IMR-90 (cell line): Measurements from ENCODE around the gene TECTA. TPM values are rescaled to one million over a fixed set of nuclear protein-coding genes. Genes with fewer than 3 reads are reported as not detected.

Experiments used
- ATAC-seq: fragments of 200-7000 bp; cut with Tn5 transposase; 2 replicates; pipeline ENCODE4 v1.9.1; 2020; ENCODE audit warnings: low read depth, mild to moderate bottlenecking, moderate library complexity
- BruUV-seq: library from RNA; stranded (reverse); fragments of 400-500 nt; replicated peaks from 2 replicates; lab custom pipeline; 2021; lab: Mats Ljungman, UMichigan
- CTCF ChIA-PET: fragments of 300-600 bp; formaldehyde crosslinking; extraction: SDS; loops from one replicate; lab custom pipeline; 2021; ENCODE audit warnings: antibody characterized with exemption; lab: Yijun Ruan, JAX
- POLR2A ChIA-PET: fragments of 300-600 bp; sonication (Branson Sonifier 250); formaldehyde crosslinking; loops from one replicate; lab custom pipeline; 2022; ENCODE audit warnings: antibody characterized with exemption; ENCODE audit not compliant: unreplicated experiment; lab: Charles Lee
- DNase-seq: peaks from one replicate; pipeline ENCODE4 v3.0.0; 2013
- H2AFZ ChIP-seq: replicated peaks from 2 replicates; pipeline ENCODE3; 2013; ENCODE audit warnings: low read length, mild to moderate bottlenecking; ENCODE audit not compliant: poor library complexity
- H2AK5ac ChIP-seq: 2 replicates; pipeline ENCODE4 v1.6.1; 2013; ENCODE audit warnings: low read depth, low read length, inconsistent platforms
- H2AK9ac ChIP-seq: replicated peaks from 2 replicates; pipeline ENCODE3; 2013; ENCODE audit warnings: mild to moderate bottlenecking, low read depth, low read length, moderate library complexity; ENCODE audit not compliant: poor library complexity
- H2BK120ac ChIP-seq: 2 replicates; pipeline ENCODE4 v1.6.1; 2013; ENCODE audit warnings: low read depth, low read length, inconsistent platforms
- H2BK15ac ChIP-seq: 3 replicates; pipeline ENCODE4 v1.6.1; 2013; ENCODE audit warnings: low read depth, low read length, inconsistent platforms
- H2BK20ac ChIP-seq: 2 replicates; pipeline ENCODE4 v1.6.1; 2013; ENCODE audit warnings: low read depth, mild to moderate bottlenecking, inconsistent platforms, low read length, moderate library complexity
- H2BK5ac ChIP-seq: 2 replicates; pipeline ENCODE4 v1.6.1; 2013; ENCODE audit warnings: mild to moderate bottlenecking, low read depth, low read length, inconsistent platforms; ENCODE audit not compliant: poor library complexity, severe bottlenecking
- H3K14ac ChIP-seq: replicated peaks from 2 replicates; pipeline ENCODE4 v1.6.1; 2013; ENCODE audit warnings: low read depth, low read length, inconsistent platforms
- H3K18ac ChIP-seq: 2 replicates; pipeline ENCODE4 v1.6.1; 2013; ENCODE audit warnings: low read depth, low read length, control low read depth
- H3K23ac ChIP-seq: 2 replicates; pipeline ENCODE4 v1.6.1; 2013; ENCODE audit warnings: low read depth, low read length, inconsistent platforms
- H3K27ac ChIP-seq: 2 replicates; pipeline ENCODE4 v1.5.1; 2013; ENCODE audit warnings: mild to moderate bottlenecking, control low read depth, low read length; ENCODE audit not compliant: insufficient read depth
- H3K27me3 ChIP-seq: 2 replicates; pipeline ENCODE4 v1.6.1; 2013; ENCODE audit warnings: low read length; ENCODE audit not compliant: control insufficient read depth, insufficient read depth
- H3K36me3 ChIP-seq: 2 replicates; pipeline ENCODE4 v1.6.1; 2013; ENCODE audit warnings: low read length, mixed read lengths; ENCODE audit not compliant: control insufficient read depth, insufficient read depth
- H3K4ac ChIP-seq: 2 replicates; pipeline ENCODE4 v1.6.1; 2013; ENCODE audit warnings: low read depth, low read length, inconsistent platforms
- H3K4me1 ChIP-seq: 2 replicates; pipeline ENCODE4 v1.6.1; 2013; ENCODE audit warnings: low read length, mixed read lengths; ENCODE audit not compliant: control insufficient read depth, insufficient read depth
- H3K4me2 ChIP-seq: 2 replicates; pipeline ENCODE4 v1.6.1; 2013; ENCODE audit warnings: low read depth, mild to moderate bottlenecking, control low read depth, low read length, moderate library complexity
- H3K4me3 ChIP-seq: 2 replicates; pipeline ENCODE4 v1.5.1; 2013; ENCODE audit warnings: low read depth, mild to moderate bottlenecking, control low read depth, low read length, moderate library complexity; ENCODE audit not compliant: insufficient read depth
- H3K56ac ChIP-seq: 2 replicates; pipeline ENCODE4 v1.6.1; 2013; ENCODE audit warnings: low read length, inconsistent platforms; ENCODE audit not compliant: insufficient read depth; ENCODE audit errors: extremely low read depth
- H3K79me1 ChIP-seq, 2 experiments: 2 replicates each; pipeline ENCODE4 v1.6.1; 2013; ENCODE audit warnings: low read length in 2 of 2, inconsistent platforms in 1 of 2, low read depth in 1 of 2
- H3K9ac ChIP-seq: 2 replicates; pipeline ENCODE4 v1.6.1; 2013; ENCODE audit warnings: low read depth, low read length, control low read depth
- H3K9me1 ChIP-seq: 2 replicates; pipeline ENCODE4 v1.6.1; 2013; ENCODE audit warnings: low read length, inconsistent platforms; ENCODE audit not compliant: insufficient read depth
- H3K9me3 ChIP-seq: 2 replicates; pipeline ENCODE4 v1.6.1; 2013; ENCODE audit warnings: low read length; ENCODE audit not compliant: control insufficient read depth, insufficient read depth
- H4K20me1 ChIP-seq: 2 replicates; pipeline ENCODE4 v1.6.1; 2013; ENCODE audit warnings: low read length, inconsistent platforms; ENCODE audit not compliant: insufficient read depth
- H4K5ac ChIP-seq: 2 replicates; pipeline ENCODE4 v1.6.1; 2013; ENCODE audit warnings: mild to moderate bottlenecking, low read depth, low read length, control low read depth
- H4K8ac ChIP-seq, 2 experiments: 2 replicates each; pipeline ENCODE4 v1.6.1; 2013; ENCODE audit warnings: low read depth in 2 of 2, low read length in 2 of 2, control low read depth in 1 of 2, inconsistent platforms in 1 of 2
- H4K91ac ChIP-seq: 2 replicates; pipeline ENCODE4 v1.6.1; 2013; ENCODE audit warnings: low read depth, low read length, inconsistent platforms; ENCODE audit not compliant: insufficient read depth
- BHLHE40 ChIP-seq: fragments of 150-350 bp; IDR thresholded peaks from 2 replicates; pipeline ENCODE4 v1.6.1; 2016; ENCODE audit warnings: mild to moderate bottlenecking, low read depth, low read length
- CEBPB ChIP-seq: IDR thresholded peaks from 2 replicates; pipeline ENCODE4 v1.6.1; 2012; ENCODE audit warnings: low read depth, low read length, improper control_type of control experiment
- CHD1 ChIP-seq: IDR thresholded peaks from 2 replicates; pipeline ENCODE4 v1.6.1; 2012; ENCODE audit warnings: low read depth, low read length, improper control_type of control experiment
- FOS ChIP-seq: fragments of 150-350 bp; IDR thresholded peaks from 2 replicates; pipeline ENCODE4 v1.6.1; 2016; ENCODE audit warnings: low read depth, low read length
- MAFK ChIP-seq: IDR thresholded peaks from 2 replicates; pipeline ENCODE4 v1.6.1; 2012; ENCODE audit warnings: low read depth, low read length, improper control_type of control experiment
- MAZ ChIP-seq: IDR thresholded peaks from 2 replicates; pipeline ENCODE4 v1.6.1; 2012; ENCODE audit warnings: low read depth, mild to moderate bottlenecking, low read length, improper control_type of control experiment, moderate library complexity, borderline replicate concordance
- MXI1 ChIP-seq: IDR thresholded peaks from 2 replicates; pipeline ENCODE4 v1.6.1; 2012; ENCODE audit warnings: low read depth, mild to moderate bottlenecking, low read length, moderate library complexity, borderline replicate concordance
- NFE2L2 ChIP-seq: fragments of 150-350 bp; IDR thresholded peaks from 2 replicates; pipeline ENCODE4 v1.6.1; 2016; ENCODE audit warnings: low read depth, mild to moderate bottlenecking, low read length
- POLR2A ChIP-seq: IDR thresholded peaks from 2 replicates; pipeline ENCODE4 v1.6.1; 2012; ENCODE audit warnings: mild to moderate bottlenecking, low read depth, low read length
- RAD21 ChIP-seq: IDR thresholded peaks from 2 replicates; pipeline ENCODE4 v1.6.1; 2012; ENCODE audit warnings: low read length, improper control_type of control experiment
- RCOR1 ChIP-seq: IDR thresholded peaks from 2 replicates; pipeline ENCODE4 v1.6.1; 2012; ENCODE audit warnings: mild to moderate bottlenecking, low read length, improper control_type of control experiment; ENCODE audit not compliant: insufficient replicate concordance
- RFX5 ChIP-seq: IDR thresholded peaks from 2 replicates; pipeline ENCODE4 v1.8.0; 2012; ENCODE audit warnings: low read depth, mild to moderate bottlenecking, low read length, moderate library complexity
- SMC3 ChIP-seq: fragments of 150-350 bp; IDR thresholded peaks from 2 replicates; pipeline ENCODE4 v1.6.1; 2016; ENCODE audit warnings: low read depth, mild to moderate bottlenecking, antibody characterized with exemption, low read length, moderate library complexity
- WGBS, 2 experiments: methylation state at CpG; one replicate each; pipeline versions ENCODE4 v1.1.5 to v1.1.7; 2013; ENCODE audit warnings: missing lambda C conversion rate in 2 of 2; ENCODE audit not compliant: insufficient read length in 1 of 2; ENCODE audit errors: extremely low coverage in 2 of 2; 5-methylcytosine and 5-hydroxymethylcytosine counted together
- dilution Hi-C: fragments of 300-500 bp; cut with HindIII; formaldehyde crosslinking; loops from one replicate; pipeline ENCODE4 v1.14.3; 2018; ENCODE audit warnings: low sequenced_read_pairs; ENCODE audit not compliant: unreplicated experiment
- in situ Hi-C: fragments of 300-500 bp; cut with MboI; formaldehyde crosslinking; loops from 3 replicates; pipeline ENCODE4 v1.14.3; 2019; ENCODE audit warnings: low sequenced_read_pairs, inconsistent platforms, mixed read lengths
- intact Hi-C: fragments of 100-400 bp; cut with micrococcal nuclease; formaldehyde crosslinking; loops from 2 replicates; pipeline ENCODE4 v1.10.0; 2022
- polyA plus RNA-seq, 3 experiments: library from polyadenylated mRNA; depleted of rRNA; stranded (reverse); fragments of >200 nt; gene quantifications; 2 replicates each; pipeline ENCODE4 v1.2.3, GENCODE V29; 2012; ENCODE audit warnings: low replicate concordance in 1 of 3
- total RNA-seq: library from RNA; depleted of rRNA; stranded (reverse); fragments of >200 nt; gene quantifications from 2 replicates; pipeline ENCODE4 v1.2.3, GENCODE V29; 2012
- TF ChIP-seq, protein P1 (sequence below): fragments of 150-350 bp; IDR thresholded peaks from 2 replicates; pipeline ENCODE4 v1.6.1; 2017; ENCODE audit warnings: mild to moderate bottlenecking, antibody characterized with exemption, low read length, low read depth
- TF ChIP-seq, protein P2 (sequence below): fragments of 150-350 bp; IDR thresholded peaks from 2 replicates; pipeline ENCODE4 v1.6.1; 2016; ENCODE audit warnings: low read depth, mild to moderate bottlenecking, low read length, moderate library complexity, borderline replicate concordance

TECTA gene
- total and polyA plus RNA-seq, 2 of the 4 experiments (the other 2 are of a cell fraction), result 0.17 to 0.18 TPM

DNA sequence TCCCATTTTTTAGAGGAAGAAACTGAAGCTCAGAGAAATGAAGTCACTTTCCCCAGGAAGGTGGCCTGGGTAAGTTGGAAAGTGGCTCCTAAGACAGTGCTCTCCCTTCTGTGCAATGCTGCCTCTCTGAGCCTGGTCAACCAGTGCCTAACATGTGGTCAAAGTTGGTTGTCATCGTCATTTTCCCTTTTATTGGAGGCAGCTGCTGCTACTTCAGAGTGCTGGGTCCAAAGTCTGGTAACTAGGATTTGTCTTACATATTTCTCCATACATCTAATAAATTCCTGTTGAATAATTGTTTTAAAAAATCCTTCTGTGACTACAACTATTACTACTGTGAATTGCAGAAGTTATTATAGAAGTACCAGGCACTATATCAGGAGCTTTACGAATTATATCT is 48.1 kb downstream of the TECTA start:
- Histone ChIP-seq H3K9ac (no peak overlapping the region), H3K9me1 (no peaks in the 10 kb centered on the region), H2AK9ac (no peak overlapping the region), H3K18ac (no peak overlapping the region), H4K91ac (no peak overlapping the region), H3K4ac (no peak overlapping the region), H3K23ac (no peak overlapping the region), H2BK20ac (no peak overlapping the region), H2BK5ac (no peak overlapping the region), H2BK120ac (no peak overlapping the region), H3K79me1 (no peaks in the 10 kb centered on the region), H3K36me3 (no peaks in the 10 kb centered on the region), H3K27me3 (no peaks in the 10 kb centered on the region; the same call in 1 of the 2 replicates), H3K9me3 (no peaks in the 10 kb centered on the region), H3K4me1 (no peaks in the 10 kb centered on the region), H3K4me3 (no peak overlapping the region), H2BK15ac (no peak overlapping the region), H3K27ac (no peak overlapping the region), H4K20me1 (no peaks in the 10 kb centered on the region), H4K8ac (no peak overlapping the region), H2AK5ac (no peak overlapping the region), H4K5ac (no peak overlapping the region), H2AFZ (no peak overlapping the region), H3K4me2 (no peak overlapping the region), H3K14ac (no peak overlapping the region), H3K56ac (no peak overlapping the region)
- no CpG with 5 or more reads among the region's 2 CpGs for WGBS, 2 experiments
- no TSS peak for BruUV-seq
- intact Hi-C loops, result no loop called here
- no peak for ATAC-seq
- CTCF ChIA-PET, result no interaction called here
- in situ Hi-C loops, result no loop called here
- TF ChIP-seq POLR2A, result no peak
- TF ChIP-seq, protein P1, sequence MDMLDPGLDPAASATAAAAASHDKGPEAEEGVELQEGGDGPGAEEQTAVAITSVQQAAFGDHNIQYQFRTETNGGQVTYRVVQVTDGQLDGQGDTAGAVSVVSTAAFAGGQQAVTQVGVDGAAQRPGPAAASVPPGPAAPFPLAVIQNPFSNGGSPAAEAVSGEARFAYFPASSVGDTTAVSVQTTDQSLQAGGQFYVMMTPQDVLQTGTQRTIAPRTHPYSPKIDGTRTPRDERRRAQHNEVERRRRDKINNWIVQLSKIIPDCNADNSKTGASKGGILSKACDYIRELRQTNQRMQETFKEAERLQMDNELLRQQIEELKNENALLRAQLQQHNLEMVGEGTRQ, result no peak
- no peak for TF ChIP-seq SMC3
- TF ChIP-seq CEBPB, result no peak
- no peak for TF ChIP-seq RAD21
- no peak for TF ChIP-seq MAFK
- TF ChIP-seq, protein P2, sequence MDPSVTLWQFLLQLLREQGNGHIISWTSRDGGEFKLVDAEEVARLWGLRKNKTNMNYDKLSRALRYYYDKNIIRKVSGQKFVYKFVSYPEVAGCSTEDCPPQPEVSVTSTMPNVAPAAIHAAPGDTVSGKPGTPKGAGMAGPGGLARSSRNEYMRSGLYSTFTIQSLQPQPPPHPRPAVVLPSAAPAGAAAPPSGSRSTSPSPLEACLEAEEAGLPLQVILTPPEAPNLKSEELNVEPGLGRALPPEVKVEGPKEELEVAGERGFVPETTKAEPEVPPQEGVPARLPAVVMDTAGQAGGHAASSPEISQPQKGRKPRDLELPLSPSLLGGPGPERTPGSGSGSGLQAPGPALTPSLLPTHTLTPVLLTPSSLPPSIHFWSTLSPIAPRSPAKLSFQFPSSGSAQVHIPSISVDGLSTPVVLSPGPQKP, result no peak
- no peak for TF ChIP-seq MAZ
- TF ChIP-seq BHLHE40, result no peak
- TF ChIP-seq MXI1, result no peak
- TF ChIP-seq RCOR1, result no peak
- TF ChIP-seq FOS, result no peak
- no peak for TF ChIP-seq CHD1
- TF ChIP-seq RFX5, result no peak
- no peak for TF ChIP-seq NFE2L2
- dilution Hi-C loops, result no loop called here
- POLR2A ChIA-PET, result no interaction called here
- no peak for DNase-seq
